CD4-positive, alpha-beta memory T cell (primary cell): ENCODE measurements around the gene SPESP1. TPM values are rescaled to one million over a fixed set of nuclear protein-coding genes. Genes with fewer than 3 reads are reported as not detected.

Experiments used
- CTCF ChIA-PET: fragments of 350-600 bp; sonication (Branson Sonifier 250); formaldehyde crosslinking; loops from one replicate; lab custom pipeline; 2021; ENCODE audit warnings: inconsistent platforms; ENCODE audit not compliant: partially characterized antibody; lab: Charles Lee
- POLR2A ChIA-PET: fragments of 350-600 bp; sonication (Branson Sonifier 250); formaldehyde crosslinking; loops from one replicate; lab custom pipeline; 2021; ENCODE audit not compliant: partially characterized antibody; lab: Charles Lee
- DNase-seq, 5 donors: peaks; one replicate each; pipeline versions ENCODE4 v3.0.0 to v3.0.0-alpha.2; 2020 to 2022; ENCODE audit warnings: mixed read lengths in 1 of 5
- H3K27ac ChIP-seq: one replicate; pipeline ENCODE4 v1.7.0; 2013; ENCODE audit warnings: low read depth, low read length
- H3K27me3 ChIP-seq: 2 replicates; pipeline ENCODE4 v1.7.0; 2013; ENCODE audit warnings: mild to moderate bottlenecking, low read length, moderate library complexity; ENCODE audit not compliant: insufficient read depth
- H3K36me3 ChIP-seq: 2 replicates; pipeline ENCODE4 v1.7.0; 2013; ENCODE audit warnings: mild to moderate bottlenecking, low read length, moderate library complexity; ENCODE audit not compliant: insufficient read depth
- H3K4me1 ChIP-seq: 2 replicates; pipeline ENCODE4 v1.7.0; 2013; ENCODE audit warnings: mild to moderate bottlenecking, low read length, moderate library complexity; ENCODE audit not compliant: insufficient read depth
- H3K4me3 ChIP-seq, 2 donors: one replicate each; pipeline ENCODE4 v1.7.0; 2013; ENCODE audit warnings: low read length in 2 of 2, mild to moderate bottlenecking in 1 of 2
- H3K9me3 ChIP-seq, 2 donors: one replicate each; pipeline ENCODE4 v1.7.0; 2013; ENCODE audit warnings: low read length in 2 of 2, control low read depth in 1 of 2; ENCODE audit not compliant: control insufficient read depth in 1 of 2
- H3K27ac Mint-ChIP-seq, 7 donors: one replicate each; pipeline ENCODE4 v1.8.0; 2020 to 2021; ENCODE audit warnings: mixed read lengths in 7 of 7, mild to moderate bottlenecking in 6 of 7, inconsistent platforms in 3 of 7, moderate library complexity in 3 of 7
- H3K27me3 Mint-ChIP-seq, 2 donors: one replicate each; pipeline ENCODE4 v1.8.0; 2020 to 2021; ENCODE audit warnings: mixed read lengths in 2 of 2
- H3K36me3 Mint-ChIP-seq, 2 donors: one replicate each; pipeline ENCODE4 v1.8.0; 2020 to 2021; ENCODE audit warnings: mixed read lengths in 2 of 2, inconsistent platforms in 1 of 2, mild to moderate bottlenecking in 1 of 2
- H3K4me1 Mint-ChIP-seq, 4 donors: one replicate each; pipeline ENCODE4 v1.8.0; 2020 to 2021; ENCODE audit warnings: mixed read lengths in 4 of 4, mild to moderate bottlenecking in 1 of 4
- H3K4me3 Mint-ChIP-seq, 8 donors: one replicate each; pipeline ENCODE4 v1.8.0; 2020 to 2021; ENCODE audit warnings: mixed read lengths in 8 of 8, mild to moderate bottlenecking in 7 of 8, moderate library complexity in 6 of 8, inconsistent platforms in 3 of 8
- H3K9me3 Mint-ChIP-seq, 8 donors: one replicate each; pipeline ENCODE4 v1.8.0; 2020 to 2021; ENCODE audit warnings: mixed read lengths in 8 of 8, mild to moderate bottlenecking in 5 of 8, inconsistent platforms in 3 of 8, moderate library complexity in 1 of 8
- intact Hi-C: fragments of 100-400 bp; cut with micrococcal nuclease; formaldehyde crosslinking; loops from one replicate; pipeline ENCODE4 v1.15.1; 2023
- polyA plus RNA-seq, 2 donors: library from polyadenylated mRNA; unstranded; fragments of 300-500 nt; fragmentation: Illumina TruSeq; gene quantifications; one replicate each; pipeline ENCODE4 v1.2.3, GENCODE V29; 2021
- total RNA-seq, 2 experiments: library from RNA; stranded (reverse); gene quantifications; one replicate each; pipeline ENCODE4 v1.2.3, GENCODE V29; 2021

Gene SPESP1
- total and polyA plus RNA-seq, 4 experiments from 2014 or later = 0.53 to 0.80 (median 0.64) TPM

DNA sequence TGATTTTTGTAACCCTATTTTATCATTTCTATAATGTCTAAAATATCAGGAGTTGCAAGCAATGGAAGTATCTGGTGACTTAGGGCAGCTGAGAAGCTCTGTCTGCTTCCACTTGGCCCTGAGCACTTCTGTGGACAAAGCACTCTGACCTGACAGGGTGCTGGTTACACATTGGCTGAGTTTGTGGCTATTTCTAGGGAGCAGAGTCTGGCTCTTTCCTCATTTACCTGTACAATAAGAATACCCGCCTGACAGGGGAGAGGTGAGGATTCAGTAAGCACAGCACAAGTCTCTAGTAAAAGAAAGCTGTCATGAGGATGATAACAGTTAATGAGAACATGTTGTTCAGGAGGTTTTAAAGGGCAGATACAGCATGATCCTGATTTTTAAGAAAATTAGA lies 33.3 kb upstream of the SPESP1 start:
- CTCF ChIA-PET = interaction anchor here (1.5 to 2.4 kb wide), 2 partner anchors 21 to 28 kb away, joined by 3 to 7 read pairs; no protein-coding TSS in a partner anchor
- Mint-ChIP-seq H3K4me3 (no peak overlapping the region), H3K27ac (peak overlapping the region in 1 of 7 donors; percentile 45), H3K4me1 (no peaks in the 10 kb centered on the region), H3K36me3 (no peaks in the 10 kb centered on the region), H3K9me3 (no peaks in the 10 kb centered on the region), H3K27me3 (peaks cover 21% of the 10 kb centered on the region in 2 donors)
- no peak overlapping the region for H3K4me3 ChIP-seq
- intact Hi-C loops = no loop called here
- DNase-seq = no peak
- no peak overlapping the region for H3K27ac ChIP-seq
- no peaks in the 10 kb centered on the region for H3K9me3 ChIP-seq
- H3K4me1 ChIP-seq = no peaks in the 10 kb centered on the region
- POLR2A ChIA-PET = no interaction called here
- no peaks in the 10 kb centered on the region for H3K27me3 ChIP-seq
- no peaks in the 10 kb centered on the region for H3K36me3 ChIP-seq

DNA sequence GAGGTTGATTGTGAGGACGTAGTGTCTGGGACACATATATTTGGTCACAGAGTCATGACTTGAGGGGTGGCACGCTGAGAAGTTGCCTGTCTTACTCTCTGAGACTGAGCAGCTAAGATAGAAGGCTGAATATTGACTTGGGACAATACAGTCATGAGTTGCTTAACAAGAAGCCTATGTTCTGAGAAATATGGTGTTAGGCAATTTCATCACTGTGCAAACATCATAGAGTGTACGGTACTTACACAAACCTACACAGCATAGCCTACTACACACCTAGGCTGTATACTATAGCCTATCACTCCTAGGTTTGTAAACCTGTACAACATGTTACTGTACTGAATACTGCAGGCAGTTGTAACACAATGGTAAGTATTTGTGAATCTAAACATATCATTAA lies 30.3 kb upstream of the SPESP1 start:
- Histone ChIP-seq H3K4me3 (no peak overlapping the region), H3K4me1 (no peaks in the 10 kb centered on the region), H3K27ac (no peak overlapping the region), H3K36me3 (no peaks in the 10 kb centered on the region), H3K27me3 (no peaks in the 10 kb centered on the region), H3K9me3 (no peaks in the 10 kb centered on the region)
- Mint-ChIP-seq H3K27ac (no peak overlapping the region), H3K4me1 (no peaks in the 10 kb centered on the region), H3K36me3 (no peaks in the 10 kb centered on the region), H3K9me3 (no peaks in the 10 kb centered on the region), H3K4me3 (no peak overlapping the region), H3K27me3 (peaks cover 15 to 16% of the 10 kb centered on the region in 2 donors)
- ChIA-PET CTCF (no interaction called here), POLR2A (no interaction called here)
- no peak for DNase-seq
- intact Hi-C loops = no loop called here

DNA sequence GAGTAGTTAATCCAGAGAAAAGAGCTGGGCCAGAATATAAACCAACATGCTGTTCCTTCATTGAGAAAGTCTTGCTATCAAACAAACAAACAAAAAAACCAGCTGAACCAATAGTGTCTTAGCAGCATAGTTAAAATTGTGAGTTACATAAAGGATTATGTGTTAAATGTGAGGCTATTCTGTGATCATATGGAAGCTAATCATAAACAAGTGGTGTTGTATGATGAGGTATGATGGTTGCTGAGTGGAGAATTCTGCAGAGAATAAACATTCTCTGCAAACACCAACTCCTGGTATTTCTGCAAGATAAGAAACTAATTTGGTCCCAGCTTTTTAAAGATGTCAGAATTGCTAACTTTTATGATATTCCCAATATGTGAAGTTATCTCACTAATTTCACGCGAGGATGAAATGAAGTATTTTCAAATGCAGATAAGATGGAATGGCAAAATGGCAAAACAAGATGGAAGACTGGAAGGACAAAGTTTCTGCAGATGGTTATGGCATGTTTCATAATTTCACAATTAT lies 22.9 kb upstream of the SPESP1 start:
- Mint-ChIP-seq H3K4me3 (no peak overlapping the region), H3K27me3 (peaks cover 11 to 19% of the 10 kb centered on the region in 2 donors)

DNA sequence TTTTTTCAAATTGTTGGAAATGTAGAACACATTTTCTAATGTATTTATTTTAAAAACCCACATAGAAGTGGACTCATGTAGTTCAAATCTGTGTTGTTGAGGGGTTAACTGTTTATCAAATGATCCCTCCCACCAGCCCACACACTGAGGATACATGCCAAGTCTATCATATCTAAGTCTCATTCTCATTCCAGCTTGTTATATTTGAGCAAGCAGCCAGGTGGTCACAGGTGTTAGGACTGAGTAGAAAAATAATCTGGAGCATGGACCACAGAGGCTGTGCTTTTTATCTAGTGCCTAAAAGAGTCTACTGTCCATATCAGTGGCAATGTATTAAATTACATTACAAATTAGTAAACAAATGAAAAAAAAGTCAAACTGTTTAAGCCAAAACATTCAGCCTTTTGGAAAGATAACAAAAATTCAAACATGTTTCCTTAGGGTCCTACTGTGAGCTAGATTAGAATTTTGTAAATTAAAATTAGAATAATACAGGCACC lies 20.7 kb upstream of the SPESP1 start:
- intact Hi-C loops = no loop called here
- POLR2A ChIA-PET = no interaction called here
- CTCF ChIA-PET = interaction anchor here (1.5 kb wide), 1 partner anchor 33 kb away, joined by 3 read pairs; no protein-coding TSS in a partner anchor

More for the DNA sequence above, 22.9 kb upstream of the SPESP1 start:
- DNase-seq = no peak
- Histone ChIP-seq H3K4me1 (no peaks in the 10 kb centered on the region), H3K4me3 (no peak overlapping the region), H3K9me3 (no peaks in the 10 kb centered on the region), H3K27me3 (peaks cover 4% of the 10 kb centered on the region), H3K36me3 (no peaks in the 10 kb centered on the region), H3K27ac (no peak overlapping the region)
- Mint-ChIP-seq H3K36me3 (no peaks in the 10 kb centered on the region), H3K4me1 (no peaks in the 10 kb centered on the region), H3K9me3 (no peaks in the 10 kb centered on the region), H3K27ac (no peak overlapping the region)
- CTCF ChIA-PET = no interaction called here
- intact Hi-C loops = no loop called here
- POLR2A ChIA-PET = no interaction called here

DNA sequence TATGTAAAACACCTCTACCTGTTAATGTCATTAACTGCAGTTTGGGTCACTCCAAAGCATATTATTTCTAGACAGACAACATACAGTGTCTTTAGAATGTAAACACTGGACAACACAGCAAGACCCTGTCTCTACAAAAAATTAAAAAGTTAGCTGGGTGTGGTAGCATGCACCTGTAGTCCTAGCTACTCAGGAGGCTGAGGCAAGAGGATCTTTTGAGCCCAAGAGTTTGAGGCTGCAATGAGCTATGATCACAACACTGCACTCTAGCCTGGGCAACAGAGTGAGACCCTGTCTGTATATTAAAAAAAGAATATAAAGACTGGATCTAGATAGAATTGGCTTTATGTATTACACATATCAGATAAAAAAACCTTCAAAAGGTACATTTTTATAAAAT lies 20.0 kb upstream of the SPESP1 start:
- Mint-ChIP-seq H3K9me3 (peaks cover 0 to 3% (median under 1%) of the 10 kb centered on the region in 8 donors), H3K27me3 (peaks cover 16 to 22% of the 10 kb centered on the region in 2 donors), H3K4me3 (no peak overlapping the region), H3K27ac (no peak overlapping the region), H3K4me1 (no peaks in the 10 kb centered on the region), H3K36me3 (peaks cover 0 to 3% of the 10 kb centered on the region in 2 donors)
- no peak overlapping the region for H3K27ac ChIP-seq
- H3K27me3 ChIP-seq = peaks cover 3% of the 10 kb centered on the region
- no peak overlapping the region for H3K4me3 ChIP-seq
- POLR2A ChIA-PET = no interaction called here
- H3K9me3 ChIP-seq = no peaks in the 10 kb centered on the region
- no peaks in the 10 kb centered on the region for H3K4me1 ChIP-seq
- CTCF ChIA-PET = interaction anchor here (1.5 kb wide), 1 partner anchor 33 kb away, joined by 3 read pairs; no protein-coding TSS in a partner anchor
- no peak for DNase-seq
- H3K36me3 ChIP-seq = no peaks in the 10 kb centered on the region
- intact Hi-C loops = no loop called here

More for the DNA sequence above, 20.7 kb upstream of the SPESP1 start:
- peaks cover 4% of the 10 kb centered on the region for H3K27me3 ChIP-seq
- no peak overlapping the region for H3K27ac ChIP-seq
- H3K27ac Mint-ChIP-seq = no peak overlapping the region
- peaks cover 13 to 18% of the 10 kb centered on the region in 2 donors for H3K27me3 Mint-ChIP-seq
- H3K9me3 Mint-ChIP-seq = no peaks in the 10 kb centered on the region
- no peaks in the 10 kb centered on the region for H3K4me1 ChIP-seq
- no peaks in the 10 kb centered on the region for H3K4me1 Mint-ChIP-seq
- no peak overlapping the region for H3K4me3 ChIP-seq
- H3K9me3 ChIP-seq = no peaks in the 10 kb centered on the region
- DNase-seq = no peak
- H3K36me3 ChIP-seq = no peaks in the 10 kb centered on the region
- H3K36me3 Mint-ChIP-seq = no peaks in the 10 kb centered on the region
- no peak overlapping the region for H3K4me3 Mint-ChIP-seq

DNA sequence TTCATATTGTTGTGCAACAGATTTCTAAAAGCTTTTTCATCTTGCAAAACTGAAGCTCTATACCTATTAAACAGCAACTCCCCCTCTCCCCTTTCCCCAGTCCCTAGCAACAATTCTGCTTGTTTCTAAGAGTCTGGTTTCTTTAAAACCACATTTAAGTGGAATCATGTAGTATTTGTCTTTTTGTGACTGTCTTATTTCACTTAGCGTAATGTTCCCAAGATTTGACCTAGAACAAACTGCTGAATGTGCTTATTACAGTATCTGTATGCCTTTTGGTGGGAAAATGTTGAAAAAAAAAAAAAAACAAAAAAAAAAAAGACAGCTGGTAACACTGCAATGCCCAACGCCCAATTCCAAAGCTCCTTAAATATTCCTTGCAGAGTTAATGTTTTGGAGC lies 19.5 kb upstream of the SPESP1 start:
- no peak overlapping the region for H3K4me3 Mint-ChIP-seq
- H3K27me3 ChIP-seq = peaks cover 3% of the 10 kb centered on the region
- intact Hi-C loops = no loop called here
- peaks cover 0 to 6% (median 4%) of the 10 kb centered on the region in 8 donors for H3K9me3 Mint-ChIP-seq
- H3K27me3 Mint-ChIP-seq = peaks cover 17 to 26% of the 10 kb centered on the region in 2 donors
- H3K27ac Mint-ChIP-seq = no peak overlapping the region
- H3K36me3 Mint-ChIP-seq = peaks cover 0 to 3% of the 10 kb centered on the region in 2 donors
- no peak overlapping the region for H3K27ac ChIP-seq
- H3K9me3 ChIP-seq = no peaks in the 10 kb centered on the region
- DNase-seq = no peak
- no peaks in the 10 kb centered on the region for H3K36me3 ChIP-seq
- no peak overlapping the region for H3K4me3 ChIP-seq
- ChIA-PET POLR2A (no interaction called here), CTCF (no interaction called here)
- H3K4me1 Mint-ChIP-seq = no peaks in the 10 kb centered on the region
- H3K4me1 ChIP-seq = no peaks in the 10 kb centered on the region

DNA sequence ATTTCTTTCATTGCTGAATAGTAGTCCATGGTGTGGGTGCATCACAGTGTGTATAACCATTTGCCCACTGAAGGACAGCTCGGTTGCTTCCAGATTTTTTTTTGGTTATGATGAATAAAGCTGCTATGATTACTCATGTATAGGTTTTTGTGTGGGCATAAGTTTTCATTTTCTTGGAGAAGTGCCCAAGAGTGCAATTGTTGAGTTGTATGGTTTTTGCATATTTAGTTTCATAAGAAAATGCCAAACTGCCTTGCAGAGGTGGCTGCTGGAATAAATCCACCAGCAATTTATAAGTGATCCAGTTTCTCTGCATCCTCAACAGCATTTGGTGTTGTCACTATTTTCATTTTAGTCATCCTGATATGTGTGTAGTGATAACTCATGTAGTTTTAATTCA lies 8.4 kb upstream of the SPESP1 start:
- no peak for DNase-seq
- Mint-ChIP-seq H3K27ac (no peak overlapping the region), H3K4me1 (no peaks in the 10 kb centered on the region), H3K9me3 (peaks cover 0 to 4% (median 0%) of the 10 kb centered on the region in 8 donors), H3K36me3 (no peaks in the 10 kb centered on the region), H3K27me3 (peaks cover 8 to 20% of the 10 kb centered on the region in 2 donors), H3K4me3 (no peak overlapping the region)
- intact Hi-C loops = no loop called here
- no peaks in the 10 kb centered on the region for H3K4me1 ChIP-seq
- CTCF ChIA-PET = interaction anchor here (1.1 kb wide), 1 partner anchor 46 kb away, joined by 3 read pairs; no protein-coding TSS in a partner anchor
- no peaks in the 10 kb centered on the region for H3K9me3 ChIP-seq
- no peak overlapping the region for H3K4me3 ChIP-seq
- H3K36me3 ChIP-seq = no peaks in the 10 kb centered on the region
- POLR2A ChIA-PET = no interaction called here
- no peak overlapping the region for H3K27ac ChIP-seq
- H3K27me3 ChIP-seq = no peaks in the 10 kb centered on the region
